ENCODE measurements around the gene NDRG4. TPM values are rescaled to one million over a fixed set of nuclear protein-coding genes. Genes with fewer than 3 reads are reported as not detected.

Gene NDRG4
- total RNA-seq, 4 donors from 2014 or later, result 0.60 to 64.7 (median 4.4) TPM

- H3K9me3 ChIP-seq, result no peaks in the 10 kb centered on the region
- no peak for DNase-seq
- H3K27me3 ChIP-seq, result no peaks in the 10 kb centered on the region
- no peak overlapping the region for H3K4me3 ChIP-seq
- intact Hi-C loops (cut with DNase I; ENCODE audit: low total_unique reads), result no loop called here
- no peaks in the 10 kb centered on the region for H3K36me3 ChIP-seq
- no peaks in the 10 kb centered on the region for H3K4me1 ChIP-seq
- H3K27ac ChIP-seq, result no peak overlapping the region
- TF ChIP-seq POLR2AphosphoS5 (IDR thresholded peaks at IDR 0.05) (no peak), CTCF (IDR thresholded peaks at IDR 0.05) (no peak), EP300 (IDR thresholded peaks at IDR 0.05; ENCODE audit: low read depth) (no peak), POLR2A (IDR thresholded peaks at IDR 0.05) (no peak)
- 77% methylated on average over 3 of the region's 3 CpGs; no CpG with 5 or more reads in 1 of the 2 donors for WGBS, 2 donors (ENCODE audit: low coverage in 1 of 2)
- in situ Hi-C loops (cut with MboI; ENCODE audit: low pct_ligation_motif_present in 1 of 4, low pct_unique_long_range_greater_than_20kb in 1 of 4, low sequenced_read_pairs in 3 of 4), result no loop called here
Measured at GRCh38 chr16:58452640-58453039, 47.3 kb upstream of the NDRG4 start.

GRCh38 chr16:58454178-58454577, 45.8 kb upstream of the NDRG4 start:
- WGBS, 2 donors (ENCODE audit: low coverage in 1 of 2), result 76% methylated on average over 2 of the region's 2 CpGs; no CpG with 5 or more reads in 1 of the 2 donors
- Histone ChIP-seq H3K27ac (no peak overlapping the region), H3K4me1 (no peaks in the 10 kb centered on the region), H3K36me3 (no peaks in the 10 kb centered on the region), H3K9me3 (no peaks in the 10 kb centered on the region), H3K4me3 (no peak overlapping the region), H3K27me3 (no peaks in the 10 kb centered on the region)
- intact Hi-C loops (cut with DNase I; ENCODE audit: low total_unique reads) (no loop called here), in situ Hi-C loops (cut with MboI; ENCODE audit: low pct_ligation_motif_present in 1 of 4, low pct_unique_long_range_greater_than_20kb in 1 of 4, low sequenced_read_pairs in 3 of 4) (no loop called here)
- no peak for DNase-seq
- TF ChIP-seq CTCF (IDR thresholded peaks at IDR 0.05) (no peak), EP300 (IDR thresholded peaks at IDR 0.05; ENCODE audit: low read depth) (no peak), POLR2AphosphoS5 (IDR thresholded peaks at IDR 0.05) (no peak), POLR2A (IDR thresholded peaks at IDR 0.05) (no peak)

GRCh38 chr16:58454856-58455255, 45.1 kb upstream of the NDRG4 start:
- H3K36me3 ChIP-seq, result no peaks in the 10 kb centered on the region
- 70% methylated on average over 5 of the region's 5 CpGs; no CpG with 5 or more reads in 1 of the 2 donors for WGBS, 2 donors (ENCODE audit: low coverage in 1 of 2)
- H3K4me3 ChIP-seq, result no peak overlapping the region
- in situ Hi-C loops (cut with MboI; ENCODE audit: low pct_ligation_motif_present in 1 of 4, low pct_unique_long_range_greater_than_20kb in 1 of 4, low sequenced_read_pairs in 3 of 4), result no loop called here
- no peaks in the 10 kb centered on the region for H3K4me1 ChIP-seq
- H3K9me3 ChIP-seq, result no peaks in the 10 kb centered on the region
- intact Hi-C loops (cut with DNase I; ENCODE audit: low total_unique reads), result no loop called here
- H3K27me3 ChIP-seq, result no peaks in the 10 kb centered on the region
- TF ChIP-seq POLR2A (IDR thresholded peaks at IDR 0.05) (no peak), EP300 (IDR thresholded peaks at IDR 0.05; ENCODE audit: low read depth) (no peak), POLR2AphosphoS5 (IDR thresholded peaks at IDR 0.05) (no peak), CTCF (IDR thresholded peaks at IDR 0.05) (no peak)
- H3K27ac ChIP-seq, result no peak overlapping the region
- no peak for DNase-seq

GRCh38 chr16:58455750-58456149, 44.2 kb upstream of the NDRG4 start:
- TF ChIP-seq EP300 (IDR thresholded peaks at IDR 0.05; ENCODE audit: low read depth), result no peak
- no peak for TF ChIP-seq CTCF (IDR thresholded peaks at IDR 0.05)
- TF ChIP-seq POLR2AphosphoS5 (IDR thresholded peaks at IDR 0.05), result no peak
- no peak for TF ChIP-seq POLR2A (IDR thresholded peaks at IDR 0.05)
- intact Hi-C loops (cut with DNase I; ENCODE audit: low total_unique reads) (no loop called here), in situ Hi-C loops (cut with MboI; ENCODE audit: low pct_ligation_motif_present in 1 of 4, low pct_unique_long_range_greater_than_20kb in 1 of 4, low sequenced_read_pairs in 3 of 4) (no loop called here)
- Histone ChIP-seq H3K9me3 (no peaks in the 10 kb centered on the region), H3K36me3 (no peaks in the 10 kb centered on the region), H3K4me1 (no peaks in the 10 kb centered on the region), H3K27me3 (peaks cover 6% of the 10 kb centered on the region), H3K4me3 (no peak overlapping the region), H3K27ac (no peak overlapping the region)
- 75 to 90% methylated on average over 2 of the region's 2 CpGs for WGBS, 2 donors (ENCODE audit: low coverage in 1 of 2)
- no peak for DNase-seq

All from transverse colon (tissue), 4 donors.